ENCODE measurements around the gene MYO9A.
"Not testable (repeated sequence)": the region's sequence is repeated elsewhere in the genome, so short reads cannot be mapped to it uniquely, and the experiment has no call there.

The MYO9A gene

DNA sequence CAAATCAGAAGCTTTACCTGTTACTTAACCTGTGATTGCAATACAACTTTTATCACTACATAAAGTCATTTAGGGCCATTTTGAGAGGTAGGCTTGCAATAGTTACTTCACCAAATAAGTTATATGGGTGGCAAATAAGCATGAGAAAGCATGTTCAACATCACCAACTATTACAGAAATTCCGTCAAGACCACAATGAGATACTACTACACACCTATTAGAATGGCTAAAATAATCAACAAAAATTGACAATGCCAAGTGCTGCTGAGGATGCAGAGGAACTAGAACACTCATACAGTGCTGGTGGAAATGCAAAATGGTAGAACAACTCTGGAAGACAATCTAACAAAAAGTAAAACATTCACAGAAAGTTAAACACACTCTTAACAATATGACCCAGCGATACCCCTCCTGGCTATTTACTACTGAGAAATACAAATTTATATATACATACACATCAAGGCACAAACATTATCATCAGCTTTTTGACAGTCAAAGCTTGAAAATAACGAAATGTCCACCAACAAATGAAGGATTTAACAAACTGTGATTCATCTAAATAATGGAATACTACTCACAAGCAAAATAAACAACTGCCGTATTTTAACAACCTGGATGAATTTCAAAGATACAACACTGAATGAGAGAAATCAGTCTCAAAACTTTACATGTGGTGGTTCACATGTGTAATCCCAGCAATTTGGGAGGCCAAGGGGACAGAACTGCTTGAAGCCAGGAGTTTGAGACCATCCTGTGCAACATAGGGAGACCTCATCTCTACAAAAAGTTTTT, 82.9 kb downstream of the MYO9A start:
- no peak for DNase-seq

GRCh38 chr15:72034351-72034750, 83.6 kb downstream of the MYO9A start:
- no peak for DNase-seq

DNA sequence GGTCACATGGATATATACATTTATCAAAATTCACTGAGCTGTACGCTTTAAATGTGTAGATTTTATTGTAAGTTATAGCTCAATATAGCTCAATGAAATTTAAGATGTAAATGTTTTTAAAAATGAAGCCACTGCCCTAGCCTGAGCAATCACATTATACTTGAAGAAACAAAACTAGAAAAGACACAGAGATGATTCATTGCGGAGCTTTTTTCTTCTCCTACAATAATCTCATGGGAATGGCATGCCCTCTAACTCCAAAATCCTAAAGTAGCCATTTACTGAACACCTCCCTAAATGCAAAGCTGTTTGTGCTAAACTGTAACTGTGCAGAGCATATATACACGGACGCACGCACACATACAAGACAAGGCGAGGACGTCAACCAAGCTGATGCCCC, 84.2 kb downstream of the MYO9A start:
- no peak for DNase-seq

- no peak for DNase-seq
These were observed 84.7 kb downstream of the MYO9A start for GRCh38 chr15:72033285-72033684.

DNA sequence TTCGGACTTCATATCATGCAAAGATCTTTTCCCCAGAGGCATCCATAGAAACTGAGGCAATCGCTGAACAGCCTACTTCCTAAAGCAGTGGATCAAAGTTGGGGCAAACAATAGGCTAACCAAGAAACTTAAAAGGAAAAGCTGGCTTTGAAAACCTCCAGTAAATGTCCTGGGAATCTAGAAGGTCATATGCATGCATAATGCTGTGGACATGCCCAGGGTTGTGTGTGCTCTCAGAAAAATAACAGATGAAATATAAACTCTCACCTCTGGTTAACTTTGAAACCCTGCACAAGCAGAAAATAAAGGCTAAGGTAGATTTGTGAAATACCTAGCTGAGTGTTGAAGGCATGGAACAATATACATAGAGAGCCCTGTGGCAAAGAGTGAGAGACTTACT, 96.3 kb downstream of the MYO9A start:
- DNase-seq, result no peak

GRCh38 chr15:72020799-72021198, 97.2 kb downstream of the MYO9A start:
- no peak for DNase-seq

GRCh38 chr15:72014555-72014954, 103.4 kb downstream of the MYO9A start:
- DNase-seq, result not testable (repeated sequence)

DNA sequence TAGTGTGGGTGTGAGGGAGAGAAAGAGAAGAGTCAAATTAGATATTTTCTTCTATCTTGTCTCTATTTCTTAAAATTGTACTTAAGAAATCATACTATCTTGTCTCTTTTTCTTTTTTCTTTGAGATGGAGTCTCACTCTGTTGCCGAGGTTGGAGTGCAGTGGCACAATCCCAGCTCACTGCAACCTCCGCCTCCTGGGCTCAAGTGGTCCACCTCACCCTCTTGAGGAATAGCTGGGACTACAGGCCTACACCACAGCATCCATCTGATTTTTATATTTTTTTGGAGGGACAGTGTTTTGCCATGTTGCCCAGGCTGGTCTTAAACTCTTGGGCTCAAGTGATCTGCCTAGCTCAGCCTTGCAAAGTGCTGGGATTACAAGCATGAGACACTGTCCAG, 104.2 kb downstream of the MYO9A start:
- DNase-seq, result no peak

GRCh38 chr15:72011302-72011942, 106.5 kb downstream of the MYO9A start:
- DNase-seq, result no peak

DNA sequence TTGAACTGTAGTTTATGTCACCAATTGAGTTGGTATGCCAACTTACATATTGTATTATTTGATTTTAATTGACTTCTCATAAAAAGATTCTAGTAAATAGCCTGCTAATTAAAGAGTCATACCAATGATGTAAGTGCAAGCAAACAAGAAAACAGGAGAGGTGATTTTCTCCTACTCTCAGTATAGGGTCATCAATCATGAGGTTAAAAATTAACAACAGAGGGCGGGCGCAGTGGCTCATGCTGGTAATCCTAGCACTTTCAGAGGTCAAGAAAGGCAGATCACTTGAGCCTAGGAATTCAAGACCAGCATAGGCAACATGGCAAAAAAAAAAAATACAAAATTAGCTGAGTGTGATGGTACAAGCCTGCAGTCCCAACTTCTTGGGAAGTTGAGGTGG, 108.7 kb downstream of the MYO9A start:
- DNase-seq, result no peak

DNA sequence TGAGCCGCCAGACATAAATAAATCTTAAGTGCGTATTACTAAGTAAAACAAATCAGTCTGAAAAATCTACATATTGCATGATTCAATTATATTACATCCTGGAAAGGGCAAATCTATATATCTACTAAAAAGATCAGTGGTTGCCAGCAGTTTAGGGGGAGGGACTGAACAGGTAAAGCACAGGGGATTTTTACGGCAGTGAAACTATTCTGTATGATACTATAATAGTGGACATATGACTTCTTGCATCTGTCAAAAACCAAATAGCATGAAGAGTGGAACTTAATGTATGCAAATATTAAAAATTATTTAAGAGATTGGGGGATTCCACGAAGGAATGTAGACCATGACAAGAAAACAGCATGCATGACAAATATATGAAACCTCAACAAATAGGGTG, 111.6 kb downstream of the MYO9A start:
- no peak for DNase-seq

DNA sequence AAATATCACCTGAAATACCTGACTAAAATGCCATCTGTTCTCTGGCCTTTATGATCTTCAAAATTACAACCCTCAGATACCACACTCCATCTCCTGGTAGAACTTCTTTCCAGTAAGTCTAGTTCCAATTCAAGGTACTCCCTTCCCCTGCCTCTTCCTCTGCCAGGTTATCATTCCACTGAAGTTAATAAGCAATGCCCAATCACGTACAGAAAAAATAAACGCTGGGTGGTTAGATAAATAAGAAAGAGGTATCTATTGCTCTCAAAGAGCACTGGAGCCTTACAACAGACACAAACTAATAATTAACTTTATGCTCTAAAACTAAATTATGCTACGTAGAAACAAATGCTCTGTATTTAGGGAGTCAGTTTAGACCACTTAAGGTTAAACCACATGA, 112.5 kb downstream of the MYO9A start:
- DNase-seq, result no peak

- DNase-seq, result no peak
These were observed 118.1 kb downstream of the MYO9A start for GRCh38 chr15:71999807-72000206.

GRCh38 chr15:71998717-71999116, 119.2 kb downstream of the MYO9A start:
- not testable (repeated sequence) for DNase-seq

GRCh38 chr15:71997691-71998090, 120.3 kb downstream of the MYO9A start:
- no peak for DNase-seq

- no peak for DNase-seq
These were observed 142.2 kb downstream of the MYO9A start for GRCh38 chr15:71975816-71976150.

DNA sequence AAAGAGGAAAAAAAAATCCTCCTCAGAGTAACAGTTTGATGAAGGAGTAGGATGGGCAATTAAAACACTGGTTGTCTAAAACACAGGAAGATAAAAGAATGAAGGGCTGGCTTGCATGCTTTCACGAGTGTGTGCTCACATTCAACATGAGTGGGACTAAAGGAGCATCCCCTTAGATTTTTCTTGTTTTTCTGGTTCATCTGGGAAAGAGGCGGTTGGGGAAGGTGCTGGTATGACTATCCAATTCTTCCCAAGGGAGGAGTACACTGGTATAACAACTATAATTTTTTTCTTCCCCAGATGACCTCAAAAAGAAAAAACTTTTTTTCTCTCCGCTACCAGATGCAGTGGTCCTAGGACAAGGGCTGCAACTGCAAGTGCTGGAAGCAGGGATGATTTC, 143.7 kb downstream of the MYO9A start:
- DNase-seq, result no peak

- no peak for DNase-seq
These were observed 144.6 kb downstream of the MYO9A start for GRCh38 chr15:71973366-71973765.

GRCh38 chr15:71971905-71972304, 146.0 kb downstream of the MYO9A start:
- no peak for DNase-seq

- DNase-seq, result no peak
These were observed 147.5 kb downstream of the MYO9A start for GRCh38 chr15:71970435-71970834.

GRCh38 chr15:71962537-71962936, 155.4 kb downstream of the MYO9A start:
- no peak for DNase-seq

- no peak for DNase-seq
These were observed 160.9 kb downstream of the MYO9A start for GRCh38 chr15:71957026-71957425.

GRCh38 chr15:71951134-71951533, 166.8 kb downstream of the MYO9A start:
- DNase-seq, result no peak

GRCh38 chr15:71945012-71945411, 172.9 kb downstream of the MYO9A start:
- DNase-seq, result no peak

DNA sequence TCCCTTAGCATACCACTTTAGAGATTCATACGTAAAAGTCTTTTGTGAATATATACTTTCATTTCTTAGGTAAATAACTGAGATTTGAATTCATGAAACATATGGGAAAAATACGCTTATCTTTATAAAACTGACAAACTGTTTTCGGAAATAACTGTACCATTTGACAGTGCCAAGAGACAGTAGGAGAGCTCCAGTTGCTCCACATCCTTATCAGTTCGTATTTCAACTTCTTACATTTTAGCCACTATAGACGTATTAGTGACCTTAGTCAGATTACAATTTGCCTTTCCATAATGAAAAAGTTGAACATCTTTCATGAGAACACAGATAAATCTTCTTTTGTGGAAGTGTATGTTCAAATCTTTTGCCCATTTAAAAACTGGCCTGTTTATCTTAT, 174.1 kb downstream of the MYO9A start:
- no peak for DNase-seq

Data from NCI-H345 (cell line).